HL-60/S4 treated with retinoic acid at 250 ng/mL for 4 days and 3 days (cell line): ENCODE results near the gene C11orf68.

Source experiments
- in situ Hi-C: fragments of 300-500 bp; cut with MboI; formaldehyde crosslinking; loops from 2 replicates; pipeline ENCODE4 v1.7.0; 2022; ENCODE audit warnings: low sequenced_read_pairs

C11orf68 gene

GRCh38 chr11:65891219-65892136, 27.4 kb downstream of the C11orf68 start:
- in situ Hi-C loops: no loop called here

GRCh38 chr11:65890324-65891218, 28.3 kb downstream of the C11orf68 start, which contains the start of gene CCDC85B:
Gene CCDC85B (plus strand): TSS chr11:65890673. CDS start chr11:65890784, 111 bp downstream.
- in situ Hi-C loops: no loop called here

- in situ Hi-C loops: no loop called here
These were observed 30.6 kb downstream of the C11orf68 start, which contains the start of gene FIBP for GRCh38 chr11:65888163-65888814. Gene FIBP (minus strand): TSS chr11:65888471. CDS start chr11:65888418, 53 bp downstream.

GRCh38 chr11:65887723-65888162, 31.1 kb downstream of the C11orf68 start:
- in situ Hi-C loops: no loop called here

GRCh38 chr11:65886826-65887722, 31.8 kb downstream of the C11orf68 start:
- in situ Hi-C loops: no loop called here

- in situ Hi-C loops: no loop called here
These were observed 32.9 kb downstream of the C11orf68 start for GRCh38 chr11:65885808-65886536.

GRCh38 chr11:65885231-65885630, 33.6 kb downstream of the C11orf68 start:
- in situ Hi-C loops: no loop called here

DNA sequence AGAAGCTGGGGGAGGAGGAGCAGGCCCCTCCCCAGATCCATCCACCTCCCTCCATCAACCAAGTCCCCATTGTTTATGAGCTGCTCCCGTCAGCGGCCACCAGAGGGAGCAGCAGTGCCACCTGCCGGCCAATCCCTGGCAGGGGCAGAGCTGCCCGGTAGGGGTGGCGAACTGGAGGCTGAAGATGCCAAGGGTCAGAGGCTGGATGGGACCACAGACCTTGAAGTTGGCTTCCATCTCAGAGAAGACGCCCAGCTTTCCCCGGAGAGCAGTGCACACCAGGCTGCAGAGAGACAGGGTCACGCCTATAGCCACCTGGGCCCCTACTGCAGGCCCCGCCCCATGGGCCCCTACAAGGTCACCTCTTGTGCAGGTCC, 34.2 kb downstream of the C11orf68 start:
- in situ Hi-C loops: no loop called here

- in situ Hi-C loops: no loop called here
These were observed 34.8 kb downstream of the C11orf68 start for GRCh38 chr11:65883786-65884715.

DNA sequence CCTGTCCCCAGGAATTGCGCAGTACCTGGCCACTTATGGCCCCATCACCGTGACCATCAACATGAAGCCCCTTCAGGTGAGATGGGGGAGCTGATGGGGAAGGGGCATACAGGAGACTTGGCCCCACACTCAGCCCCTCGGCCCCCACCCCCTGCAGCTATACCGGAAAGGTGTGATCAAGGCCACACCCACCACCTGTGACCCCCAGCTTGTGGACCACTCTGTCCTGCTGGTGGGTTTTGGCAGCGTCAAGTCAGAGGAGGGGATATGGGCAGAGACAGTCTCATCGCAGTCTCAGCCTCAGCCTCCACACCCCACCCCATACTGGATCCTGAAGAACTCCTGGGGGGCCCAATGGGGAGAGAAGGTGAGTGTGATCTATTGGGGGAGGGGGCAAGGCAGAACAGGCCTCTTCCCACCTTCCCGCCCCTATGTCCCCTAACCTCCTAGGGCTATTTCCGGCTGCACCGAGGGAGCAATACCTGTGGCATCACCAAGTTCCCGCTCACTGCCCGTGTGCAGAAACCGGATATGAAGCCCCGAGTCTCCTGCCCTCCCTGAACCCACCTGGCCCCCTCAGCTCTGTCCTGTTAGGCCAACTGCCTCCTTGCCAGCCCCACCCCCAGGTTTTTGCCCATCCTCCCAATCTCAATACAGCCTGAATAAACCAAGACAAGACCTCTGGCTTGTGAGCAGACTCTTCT, 35.7 kb downstream of the C11orf68 start:
- in situ Hi-C loops: no loop called here

DNA sequence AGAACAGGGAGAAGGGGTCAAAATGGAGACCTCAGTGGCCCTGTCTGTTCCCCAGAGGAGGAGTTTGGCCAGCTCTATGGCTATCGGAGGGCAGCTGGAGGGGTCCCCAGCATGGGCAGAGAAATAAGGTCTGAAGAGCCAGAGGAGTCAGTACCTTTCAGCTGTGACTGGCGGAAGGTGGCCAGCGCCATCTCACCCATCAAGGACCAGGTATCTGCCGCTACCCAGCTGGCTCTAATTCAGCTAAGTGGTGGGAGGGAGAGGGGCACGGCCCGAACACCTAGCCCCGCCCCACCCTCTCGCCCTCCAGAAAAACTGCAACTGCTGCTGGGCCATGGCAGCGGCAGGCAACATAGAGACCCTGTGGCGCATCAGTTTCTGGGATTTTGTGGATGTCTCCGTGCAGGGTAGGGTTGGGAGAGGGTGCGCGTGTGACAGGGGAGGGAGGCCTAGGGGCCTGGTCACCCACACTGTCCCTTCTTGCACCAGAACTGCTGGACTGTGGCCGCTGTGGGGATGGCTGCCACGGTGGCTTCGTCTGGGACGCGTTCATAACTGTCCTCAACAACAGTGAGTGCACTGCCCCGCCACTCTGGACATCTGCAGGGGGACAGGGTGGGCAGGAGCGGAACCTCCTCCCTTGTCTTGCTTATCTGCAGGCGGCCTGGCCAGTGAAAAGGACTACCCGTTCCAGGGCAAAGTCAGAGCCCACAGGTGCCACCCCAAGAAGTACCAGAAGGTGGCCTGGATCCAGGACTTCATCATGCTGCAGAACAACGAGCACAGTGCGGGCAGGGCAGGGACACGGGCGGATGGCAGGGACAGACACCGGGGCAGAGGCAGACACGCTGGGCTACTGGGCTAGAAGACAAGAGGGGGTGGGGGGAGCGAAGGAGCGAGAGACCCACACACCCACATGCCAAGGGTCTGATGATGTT, 36.5 kb downstream of the C11orf68 start:
- in situ Hi-C loops: no loop called here

DNA sequence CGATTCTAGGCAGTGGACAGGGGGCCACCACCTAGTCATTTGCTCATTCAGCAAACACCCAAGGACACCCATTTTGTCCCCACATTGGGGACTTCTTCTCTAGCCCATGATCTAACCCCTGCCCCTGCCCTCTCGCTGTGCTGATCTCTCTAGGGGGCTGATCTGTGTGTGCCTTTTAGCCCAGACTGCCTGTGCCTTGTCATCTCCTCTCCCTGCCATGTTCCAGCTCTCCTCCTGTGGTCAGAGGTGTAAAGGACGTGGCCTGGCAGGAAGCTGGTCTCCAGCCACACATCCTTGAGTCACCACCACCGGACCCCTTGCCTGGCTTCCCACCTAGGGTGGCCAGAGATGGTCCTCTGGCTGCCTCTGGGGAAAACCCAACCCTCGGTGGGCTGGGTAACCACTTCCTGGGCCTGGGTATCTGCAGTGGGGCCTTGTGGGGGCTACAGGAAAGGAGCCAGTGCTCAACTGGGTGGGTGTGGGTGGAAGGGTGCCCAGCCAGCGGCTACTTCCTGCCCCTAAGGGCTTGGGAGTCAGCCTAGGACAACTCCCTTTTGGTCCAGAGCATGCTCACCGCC, 37.9 kb downstream of the C11orf68 start:
- in situ Hi-C loops: no loop called here

DNA sequence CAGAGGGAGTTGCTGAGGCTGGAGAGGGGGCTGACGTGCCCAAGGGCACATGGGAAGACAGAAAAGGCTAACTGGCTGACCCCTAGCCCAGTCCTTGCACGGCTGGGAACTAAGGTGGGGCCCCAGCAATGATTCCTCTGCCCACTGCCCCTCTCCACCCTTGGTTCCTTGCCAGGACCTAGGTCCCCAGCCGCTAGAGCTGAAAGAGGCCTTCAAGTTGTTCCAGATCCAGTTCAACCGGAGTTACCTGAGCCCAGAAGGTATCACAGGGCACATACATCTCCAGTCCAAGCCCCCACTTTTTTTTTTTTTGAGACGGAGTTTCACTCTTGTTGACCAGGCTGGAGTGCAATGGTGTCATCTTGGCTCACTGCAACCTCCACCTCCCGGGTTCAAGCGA, 38.8 kb downstream of the C11orf68 start:
- in situ Hi-C loops: no loop called here

DNA sequence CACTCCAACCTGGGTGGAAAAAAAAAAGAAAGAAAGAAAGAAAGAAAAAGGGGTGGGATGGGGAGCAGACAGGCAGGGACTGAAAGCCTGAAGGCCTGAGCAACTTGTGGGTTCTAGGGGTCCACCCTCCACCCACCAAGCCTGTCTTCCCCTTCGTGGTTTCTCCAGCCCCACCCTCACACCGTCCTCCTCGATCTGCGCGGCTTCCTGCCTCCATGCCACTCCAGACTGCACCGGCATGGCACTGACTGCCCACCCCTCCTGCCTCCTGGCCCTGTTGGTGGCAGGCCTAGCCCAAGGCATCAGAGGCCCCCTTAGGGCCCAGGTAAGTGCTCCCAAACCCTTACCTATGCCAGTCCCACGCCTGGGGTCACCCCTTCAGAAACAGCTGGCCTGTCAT, 39.2 kb downstream of the C11orf68 start, which contains the start of gene CTSW:
Gene CTSW (plus strand): TSS at position 221 of the 400 bp plus-strand sequence. CDS start 18 bp downstream, at position 239.
- in situ Hi-C loops: loop anchor here (10.0 kb wide), 1 partner anchor 105 kb away; no protein-coding TSS in a partner anchor

DNA sequence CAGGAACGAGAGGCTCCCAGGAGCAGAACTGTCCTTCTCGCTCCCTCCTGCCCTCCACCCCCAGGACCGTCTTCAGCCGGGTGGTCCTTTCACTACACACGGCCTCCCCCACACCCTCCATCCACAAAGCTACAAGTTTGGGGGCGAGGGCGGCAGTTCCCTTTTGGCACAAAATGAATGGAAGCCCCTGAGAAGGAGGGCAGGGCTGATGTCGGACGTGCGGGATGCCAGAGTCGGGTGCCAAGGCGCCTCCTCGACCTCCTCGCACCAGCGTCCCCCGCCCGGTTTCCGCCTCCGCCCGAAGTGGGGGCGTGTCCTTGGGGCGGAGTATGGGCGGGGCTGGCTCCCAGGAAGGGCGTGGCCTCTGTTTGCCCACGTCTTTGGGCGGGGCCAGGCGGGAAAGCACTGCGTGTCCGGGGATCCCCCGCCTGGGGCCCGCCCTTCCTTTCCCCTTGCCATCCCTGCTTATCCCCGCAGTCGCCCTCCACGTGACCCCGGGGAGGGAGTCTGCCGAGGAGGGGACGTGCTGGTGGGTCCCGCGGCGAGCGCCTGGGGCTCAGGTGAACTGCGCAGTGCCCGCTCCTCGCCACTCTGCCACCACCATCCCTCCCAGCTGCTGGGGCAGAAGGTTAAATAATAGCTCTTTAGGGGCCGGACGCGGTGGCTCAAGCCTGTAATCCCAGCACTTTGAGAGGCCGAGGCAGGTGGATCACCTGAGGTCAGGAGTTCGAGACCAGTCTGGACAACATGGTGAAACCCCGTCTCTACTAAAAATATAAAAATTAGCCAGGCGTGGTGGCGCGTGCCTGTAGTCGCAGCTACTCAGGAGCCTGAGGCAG, 45.3 kb downstream of the C11orf68 start:
- in situ Hi-C loops: loop anchor here (10.0 kb wide), 1 partner anchor 111 kb away; no protein-coding TSS in a partner anchor
